Breast epithelium (tissue), 3 donors: Measurements from ENCODE around the gene ZIC4.

Experiments used
- CTCF ChIP-seq, 3 donors: fragments of 450-650 bp; IDR thresholded peaks; one replicate each; pipeline ENCODE4 v1.5.1; 2016 to 2017; ENCODE audit warnings: antibody characterized with exemption in 3 of 3, mild to moderate bottlenecking in 3 of 3, moderate library complexity in 3 of 3
- POLR2A ChIP-seq: fragments of 450-650 bp; IDR thresholded peaks from one replicate; pipeline ENCODE4 v1.6.1; 2016; ENCODE audit warnings: antibody characterized with exemption, mild to moderate bottlenecking, moderate library complexity

- no peak for TF ChIP-seq CTCF (IDR thresholded peaks at IDR 0.05)
- no peak for TF ChIP-seq POLR2A
These were observed 64.6 kb downstream of the ZIC4 start for GRCh38 chr3:147341727-147342126.
